ENCODE measurements around the gene C1orf174. TPM values are rescaled to one million over a fixed set of nuclear protein-coding genes. Genes with fewer than 3 reads are reported as not detected.

The C1orf174 gene
- total and polyA plus RNA-seq, 2 of the 13 experiments (the other 11 are each of a cell fraction or from before 2014, with no cell fraction given), result 21.6 to 31.4 TPM

DNA sequence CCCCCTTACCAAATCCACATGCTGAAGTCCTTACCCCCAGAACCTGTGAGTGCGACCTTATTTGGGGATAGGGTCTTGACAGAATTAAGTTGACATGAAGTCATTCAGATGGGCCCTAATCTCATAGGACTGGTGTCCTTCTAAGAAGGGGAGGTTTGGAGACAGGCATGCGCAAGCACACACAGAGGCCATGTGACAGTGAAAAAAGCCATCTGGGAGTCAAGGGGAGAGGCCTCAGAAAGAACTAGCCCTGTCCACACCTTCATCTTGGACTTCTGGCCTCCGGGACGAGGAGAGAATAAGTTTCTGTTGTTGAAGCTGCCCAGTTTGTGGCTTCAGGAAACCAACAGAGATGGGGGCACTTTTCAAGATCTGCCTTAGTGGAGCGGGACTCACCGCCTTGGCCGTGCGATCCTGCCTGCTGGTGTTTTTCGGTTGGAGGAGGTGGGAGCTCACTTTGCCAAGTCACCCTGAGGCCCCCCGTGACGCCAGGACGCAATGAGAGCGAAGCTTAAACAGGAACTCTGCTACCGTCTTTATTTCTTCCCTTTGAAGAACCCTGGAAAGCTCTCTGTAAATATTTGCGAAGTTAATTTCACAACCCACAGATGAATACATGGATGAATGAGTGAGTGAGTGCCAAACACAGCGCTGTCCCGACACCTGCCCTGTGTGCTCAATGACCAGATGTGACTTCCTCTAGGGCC, 42.5 kb upstream of the C1orf174 start:
- peaks cover 29% of the 10 kb centered on the region for H3K4me1 ChIP-seq (ENCODE audit: insufficient read depth, low read length)
- in situ Hi-C loops (cut with HindIII; ENCODE audit: extremely low pct_ligation_motif_present, low pct_unique_long_range_greater_than_20kb) (no loop called here), intact Hi-C loops (cut with micrococcal nuclease; ENCODE audit: unreplicated experiment) (no loop called here)
- H3K79me2 ChIP-seq (ENCODE audit: insufficient read depth, low read length), result no peaks in the 10 kb centered on the region
- peaks cover 2% of the 10 kb centered on the region; the same call in 1 of the 2 replicates for H4K20me1 ChIP-seq (ENCODE audit: insufficient read depth, low read length)
- H3K27ac ChIP-seq (ENCODE audit: extremely low read length, insufficient read depth, low read length), result peak overlapping the region; percentile 14
- no peaks in the 10 kb centered on the region for H3K9me3 ChIP-seq (ENCODE audit: low read length)
- H3K4me2 ChIP-seq (ENCODE audit: low read depth, low read length), result peak overlapping the region; percentile 51
- ATAC-seq (peak; percentile 81), DNase-seq (ENCODE audit: low spot score) (peak; percentile 78), FAIRE-seq (peak; percentile 52)
- 26% methylated on average over 14 of the region's 17 CpGs for WGBS (ENCODE audit: low lambda C conversion rate)
- H2AFZ ChIP-seq (ENCODE audit: low read length), result no peak overlapping the region
- peak overlapping the region in 1 of 3 experiments; percentile 38; a peak in 1 of 6 replicates for H3K4me3 ChIP-seq (replicated peaks in 1 of 3; ENCODE audit: insufficient read depth in 1 of 3, low read depth in 2 of 3, low read length in 3 of 3)
- H3K27me3 ChIP-seq (ENCODE audit: control insufficient read depth in 1 of 2, insufficient read depth in 2 of 2, low read length in 2 of 2), result peaks cover 12 to 69% of the 10 kb centered on the region in 2 experiments; a peak in 4 of 5 replicates
- H3K9ac ChIP-seq (ENCODE audit: insufficient read depth, low read depth, low read length), result no peak overlapping the region
- CTCF ChIA-PET (ENCODE audit: low intra/inter-chr PET ratio, low total read pairs), result no interaction called here
- POLR2A ChIA-PET, result interaction anchor here (0.7 to 1.0 kb wide), 2 partner anchors 39 to 325 kb away, joined by 3 to 4 read pairs; no protein-coding TSS in a partner anchor
- no peaks in the 10 kb centered on the region for H3K36me3 ChIP-seq (replicated peaks in 1 of 2; ENCODE audit: control insufficient read depth in 1 of 2, insufficient read depth in 2 of 2, low read length in 2 of 2)
- BruUV-seq (replicated peaks), result no TSS peak
- TF ChIP-seq ZFP62 (CRISPR knock-in tag; IDR thresholded peaks at IDR 0.05) (no peak), ISL2 (CRISPR knock-in tag; IDR thresholded peaks at IDR 0.05) (peak; percentile 63; the same call in 1 of the 2 replicates), HMGA1 (CRISPR knock-in tag; conservative IDR thresholded peaks at IDR 0.05) (no peak), ZNF24 (IDR thresholded peaks at IDR 0.05) (peak; percentile 88), FOSL2 (CRISPR knock-in tag; IDR thresholded peaks at IDR 0.05) (peak; percentile 45; the same call in 1 of the 2 replicates), CREM (IDR thresholded peaks at IDR 0.05) (peak; percentile 42; the same call in 1 of the 2 replicates), CREM (CRISPR knock-in tag; IDR thresholded peaks at IDR 0.05) (no peak), POLR2AphosphoS5 (IDR thresholded peaks at IDR 0.05; ENCODE audit: low read depth, low read length) (no peak), ZMYM4 (CRISPR knock-in tag; IDR thresholded peaks at IDR 0.05) (no peak), ZNF549 (CRISPR knock-in tag; IDR thresholded peaks at IDR 0.05) (no peak), FOXO1 (CRISPR knock-in tag; IDR thresholded peaks at IDR 0.05) (peak; percentile 24; the same call in 1 of the 2 replicates), HMG20B (CRISPR knock-in tag; conservative IDR thresholded peaks at IDR 0.05) (no peak), ISX (CRISPR knock-in tag; conservative IDR thresholded peaks at IDR 0.05) (no peak), KLF15 (CRISPR knock-in tag; IDR thresholded peaks at IDR 0.05; ENCODE audit: borderline replicate concordance) (no peak)
- TF ChIP-seq, protein P1, sequence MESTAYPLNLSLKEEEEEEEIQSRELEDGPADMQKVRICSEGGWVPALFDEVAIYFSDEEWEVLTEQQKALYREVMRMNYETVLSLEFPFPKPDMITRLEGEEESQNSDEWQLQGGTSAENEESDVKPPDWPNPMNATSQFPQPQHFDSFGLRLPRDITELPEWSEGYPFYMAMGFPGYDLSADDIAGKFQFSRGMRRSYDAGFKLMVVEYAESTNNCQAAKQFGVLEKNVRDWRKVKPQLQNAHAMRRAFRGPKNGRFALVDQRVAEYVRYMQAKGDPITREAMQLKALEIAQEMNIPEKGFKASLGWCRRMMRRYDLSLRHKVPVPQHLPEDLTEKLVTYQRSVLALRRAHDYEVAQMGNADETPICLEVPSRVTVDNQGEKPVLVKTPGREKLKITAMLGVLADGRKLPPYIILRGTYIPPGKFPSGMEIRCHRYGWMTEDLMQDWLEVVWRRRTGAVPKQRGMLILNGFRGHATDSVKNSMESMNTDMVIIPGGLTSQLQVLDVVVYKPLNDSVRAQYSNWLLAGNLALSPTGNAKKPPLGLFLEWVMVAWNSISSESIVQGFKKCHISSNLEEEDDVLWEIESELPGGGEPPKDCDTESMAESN (CRISPR knock-in tag; conservative IDR thresholded peaks at IDR 0.05), result 0 out of 2 replicates have a peak, but pooled peaks have one; percentile 15
- TF ChIP-seq, protein P2, sequence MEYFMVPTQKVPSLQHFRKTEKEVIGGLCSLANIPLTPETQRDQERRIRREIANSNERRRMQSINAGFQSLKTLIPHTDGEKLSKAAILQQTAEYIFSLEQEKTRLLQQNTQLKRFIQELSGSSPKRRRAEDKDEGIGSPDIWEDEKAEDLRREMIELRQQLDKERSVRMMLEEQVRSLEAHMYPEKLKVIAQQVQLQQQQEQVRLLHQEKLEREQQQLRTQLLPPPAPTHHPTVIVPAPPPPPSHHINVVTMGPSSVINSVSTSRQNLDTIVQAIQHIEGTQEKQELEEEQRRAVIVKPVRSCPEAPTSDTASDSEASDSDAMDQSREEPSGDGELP (IDR thresholded peaks at IDR 0.05; ENCODE audit: borderline replicate concordance, low read depth), result peak; percentile 9; the same call in 1 of the 2 replicates
- TF ChIP-seq, protein P3, sequence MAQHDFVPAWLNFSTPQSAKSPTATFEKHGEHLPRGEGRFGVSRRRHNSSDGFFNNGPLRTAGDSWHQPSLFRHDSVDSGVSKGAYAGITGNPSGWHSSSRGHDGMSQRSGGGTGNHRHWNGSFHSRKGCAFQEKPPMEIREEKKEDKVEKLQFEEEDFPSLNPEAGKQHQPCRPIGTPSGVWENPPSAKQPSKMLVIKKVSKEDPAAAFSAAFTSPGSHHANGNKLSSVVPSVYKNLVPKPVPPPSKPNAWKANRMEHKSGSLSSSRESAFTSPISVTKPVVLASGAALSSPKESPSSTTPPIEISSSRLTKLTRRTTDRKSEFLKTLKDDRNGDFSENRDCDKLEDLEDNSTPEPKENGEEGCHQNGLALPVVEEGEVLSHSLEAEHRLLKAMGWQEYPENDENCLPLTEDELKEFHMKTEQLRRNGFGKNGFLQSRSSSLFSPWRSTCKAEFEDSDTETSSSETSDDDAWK (CRISPR knock-in tag; IDR thresholded peaks at IDR 0.05), result no peak
- TF ChIP-seq, protein P4, sequence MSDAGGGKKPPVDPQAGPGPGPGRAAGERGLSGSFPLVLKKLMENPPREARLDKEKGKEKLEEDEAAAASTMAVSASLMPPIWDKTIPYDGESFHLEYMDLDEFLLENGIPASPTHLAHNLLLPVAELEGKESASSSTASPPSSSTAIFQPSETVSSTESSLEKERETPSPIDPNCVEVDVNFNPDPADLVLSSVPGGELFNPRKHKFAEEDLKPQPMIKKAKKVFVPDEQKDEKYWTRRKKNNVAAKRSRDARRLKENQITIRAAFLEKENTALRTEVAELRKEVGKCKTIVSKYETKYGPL (CRISPR knock-in tag; IDR thresholded peaks at IDR 0.05), result no peak
- TF ChIP-seq, protein P5, sequence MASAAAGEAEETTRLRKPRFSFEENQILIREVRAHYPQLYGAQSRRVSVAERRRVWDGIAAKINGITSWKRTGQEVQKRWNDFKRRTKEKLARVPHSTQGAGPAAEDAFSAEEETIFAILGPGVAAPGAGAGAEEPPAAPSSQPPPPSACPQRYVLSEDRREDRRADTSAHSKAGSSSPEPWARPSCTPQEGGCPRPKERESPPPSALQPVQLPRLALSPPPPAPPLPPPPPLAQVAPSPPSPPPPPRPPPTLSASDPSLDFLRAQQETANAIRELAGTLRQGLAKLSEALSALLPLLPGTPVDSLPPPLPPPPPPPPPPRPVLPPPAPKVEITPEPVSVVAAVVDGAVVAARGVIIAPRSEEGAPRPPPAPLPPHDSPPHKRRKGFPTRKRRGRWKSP (CRISPR knock-in tag; IDR thresholded peaks at IDR 0.05), result no peak
